K562 (cell line): Measurements from ENCODE around the gene COL15A1. TPM values are rescaled to one million over a fixed set of nuclear protein-coding genes. Genes with fewer than 3 reads are reported as not detected.

Experiments used
- ATAC-seq: fragments of 200-7000 bp; cut with Tn5 transposase; 3 replicates; pipeline ENCODE4 v1.9.1; 2020; ENCODE audit warnings: moderate library complexity
- BruUV-seq: library from RNA; stranded (reverse); fragments of 400-500 nt; replicated peaks from 2 replicates; lab custom pipeline; 2021; lab: Mats Ljungman, UMichigan
- CTCF ChIA-PET: fragments of 300-600 bp; formaldehyde crosslinking; extraction: SDS; loops from one replicate; lab custom pipeline; 2021; ENCODE audit warnings: low intra/inter-chr PET ratio; lab: Yijun Ruan, JAX
- POLR2A ChIA-PET: fragments of 300-600, 350-650 bp; sonication (Branson Sonifier 250); formaldehyde crosslinking; extraction: SDS; loops from one replicate; lab custom pipeline; 2021; ENCODE audit warnings: antibody characterized with exemption, inconsistent platforms; lab: Yijun Ruan, JAX
- DNase-seq, 4 experiments: peaks; one replicate each; pipeline versions ENCODE4 v3.0.0 to v3.0.0-alpha.2; 2011 to 2018; ENCODE audit warnings: low spot score in 3 of 4, mixed read lengths in 3 of 4; ENCODE audit errors: extremely low read depth in 1 of 4
- FAIRE-seq: peaks from 2 replicates; lab custom pipeline; 2011; peaks lifted over from hg19 to GRCh38; lab: Jason Lieb, UNC
- H2AFZ ChIP-seq: 2 replicates; pipeline ENCODE4 v1.6.0; 2011; ENCODE audit warnings: low read depth, low read length, control low read depth, inconsistent platforms
- H3K27ac ChIP-seq: fragments of 200-600 bp; 3 replicates; pipeline ENCODE4 v1.8.0; 2011; ENCODE audit warnings: low read depth, mild to moderate bottlenecking, control low read depth, inconsistent platforms, low read length, moderate library complexity, mixed read lengths; ENCODE audit errors: extremely low read depth
- H3K27me3 ChIP-seq, 2 experiments: fragments of 300-600 bp in 1 of 2; 2 replicates in 1 of 2; 3 replicates in 1 of 2; pipeline versions ENCODE4 v1.6.0 to v1.8.0; 2011; ENCODE audit warnings: inconsistent platforms in 2 of 2, low read length in 2 of 2, mild to moderate bottlenecking in 1 of 2, mixed read lengths in 1 of 2, moderate library complexity in 1 of 2; ENCODE audit not compliant: control insufficient read depth in 2 of 2, insufficient read depth in 2 of 2
- H3K36me3 ChIP-seq: fragments of 300-600 bp; 3 replicates; pipeline ENCODE4 v1.8.0; 2011; ENCODE audit warnings: mild to moderate bottlenecking, low read length, inconsistent platforms; ENCODE audit not compliant: control insufficient read depth, insufficient read depth
- H3K4me1 ChIP-seq, 2 experiments: fragments of 200-600 bp in 1 of 2; replicated peaks in 1 of 2; 2 replicates in 1 of 2; 3 replicates in 1 of 2; pipeline versions ENCODE4 v1.5.1 to v1.8.0; 2011; ENCODE audit warnings: inconsistent platforms in 2 of 2, low read length in 2 of 2, mild to moderate bottlenecking in 1 of 2, mixed read lengths in 1 of 2, moderate library complexity in 1 of 2; ENCODE audit not compliant: control insufficient read depth in 2 of 2, insufficient read depth in 2 of 2
- H3K4me2 ChIP-seq: 2 replicates; pipeline ENCODE4 v1.6.1; 2011; ENCODE audit warnings: low read length, control low read depth, inconsistent platforms, mixed read lengths; ENCODE audit not compliant: insufficient read depth
- H3K4me3 ChIP-seq: fragments of 200-600 bp; sonication (generic), shearing (Covaris generic); 2 replicates; pipeline ENCODE4 v1.5.1; 2016; ENCODE audit warnings: control low read depth, inconsistent platforms
- H3K79me2 ChIP-seq: fragments of 200-600 bp; 3 replicates; pipeline ENCODE4 v1.8.0; 2011; ENCODE audit warnings: low read length, inconsistent platforms; ENCODE audit not compliant: control insufficient read depth, insufficient read depth
- H3K9ac ChIP-seq, 2 experiments: 2 replicates each; pipeline versions ENCODE4 v1.6.0 to v1.6.1; 2011; ENCODE audit warnings: low read depth in 2 of 2, low read length in 2 of 2, control low read depth in 1 of 2, inconsistent platforms in 1 of 2, mild to moderate bottlenecking in 1 of 2, mixed read lengths in 1 of 2; ENCODE audit not compliant: insufficient read depth in 1 of 2
- H3K9me1 ChIP-seq: one replicate; pipeline ENCODE4 v1.6.0; 2011; ENCODE audit warnings: inconsistent platforms, mild to moderate bottlenecking, low read length, moderate library complexity; ENCODE audit not compliant: control insufficient read depth, insufficient read depth
- H3K9me3 ChIP-seq: replicated peaks from 2 replicates; pipeline ENCODE4 v1.5.1; 2011; ENCODE audit warnings: low read depth, low read length, inconsistent platforms; ENCODE audit not compliant: control insufficient read depth, insufficient read depth
- H4K20me1 ChIP-seq: replicated peaks from 2 replicates; pipeline ENCODE4 v1.6.1; 2011; ENCODE audit warnings: low read length, inconsistent platforms, mixed read lengths; ENCODE audit not compliant: control insufficient read depth, insufficient read depth
- DACH1 ChIP-seq: fragments of 450-650 bp; IDR thresholded peaks from 2 replicates; pipeline ENCODE4 v1.6.1; 2018; ENCODE audit not compliant: partially characterized antibody
- ESRRA ChIP-seq: fragments of 450-650 bp; IDR thresholded peaks from 2 replicates; pipeline ENCODE4 v1.6.1; 2014; ENCODE audit warnings: low read depth, mild to moderate bottlenecking, moderate library complexity, borderline replicate concordance
- HCFC1 ChIP-seq: IDR thresholded peaks from 2 replicates; pipeline ENCODE4 v1.6.1; 2012; ENCODE audit warnings: low read depth, low read length, improper control_type of control experiment
- KHSRP ChIP-seq: fragments of 450-650 bp; IDR thresholded peaks from 2 replicates; pipeline ENCODE4 v1.6.1; 2017
- MIER1 ChIP-seq: fragments of 450-650 bp; IDR thresholded peaks from 2 replicates; pipeline ENCODE4 v1.6.1; 2016; ENCODE audit warnings: antibody characterized with exemption, mild to moderate bottlenecking, low read depth
- MITF ChIP-seq: IDR thresholded peaks from 2 replicates; pipeline ENCODE4 v1.6.1; 2014; ENCODE audit warnings: antibody characterized with exemption
- MLLT1 ChIP-seq, 2 experiments: fragments of 450-650 bp; IDR thresholded peaks; 2 replicates each; pipeline ENCODE4 v1.6.1; 2016
- NFIX ChIP-seq: fragments of 250-450 bp; sonication (Bioruptor Pico); IDR thresholded peaks from 2 replicates; pipeline ENCODE4 v1.4.0; 2020; ENCODE audit warnings: low read depth, mild to moderate bottlenecking, moderate library complexity
- RBM22 ChIP-seq: fragments of 200-400 bp; formaldehyde crosslinking; IDR thresholded peaks from 2 replicates; pipeline ENCODE4 v1.6.1; 2018; ENCODE audit warnings: low read length, low read depth; ENCODE audit not compliant: poor library complexity, severe bottlenecking
- RFX7 ChIP-seq: fragments of 250-450 bp; sonication (Bioruptor Pico); IDR thresholded peaks from 2 replicates; pipeline ENCODE4 v1.5.1; 2021; ENCODE audit warnings: mild to moderate bottlenecking
- SMARCA5 ChIP-seq: fragments of 450-650 bp; IDR thresholded peaks from 2 replicates; pipeline ENCODE4 v1.6.1; 2016
- SRSF7 ChIP-seq: fragments of 200-400 bp; formaldehyde crosslinking; optimal IDR thresholded peaks from 2 replicates; pipeline ENCODE3; 2017; ENCODE audit warnings: mild to moderate bottlenecking, low read depth, low read length
- TAF9B ChIP-seq: fragments of 450-650 bp; IDR thresholded peaks from 2 replicates; pipeline ENCODE4 v1.6.1; 2018; ENCODE audit warnings: mild to moderate bottlenecking; ENCODE audit not compliant: partially characterized antibody
- THRAP3 ChIP-seq: fragments of 450-650 bp; IDR thresholded peaks from 2 replicates; pipeline ENCODE4 v1.6.1; 2016; ENCODE audit warnings: mild to moderate bottlenecking, inconsistent platforms, borderline replicate concordance
- TRIM25 ChIP-seq: fragments of 450-650 bp; IDR thresholded peaks from 2 replicates; pipeline ENCODE4 v1.7.0; 2016; ENCODE audit warnings: borderline replicate concordance
- USF2 ChIP-seq: sonication (generic); formaldehyde crosslinking; IDR thresholded peaks from 2 replicates; pipeline ENCODE4 v1.5.0; 2020; ENCODE audit warnings: missing genetic modification reagents
- ZC3H11A ChIP-seq: IDR thresholded peaks from 2 replicates; pipeline ENCODE4 v1.6.1; 2012; ENCODE audit warnings: low read depth, low read length, improper control_type of control experiment
- ZNF76 ChIP-seq: fragments of 250-450 bp; sonication (Bioruptor Pico); IDR thresholded peaks from 2 replicates; pipeline ENCODE4 v1.4.0; 2020; ENCODE audit warnings: mild to moderate bottlenecking, moderate library complexity, borderline replicate concordance
- WGBS: fragments of 100-300 bp; shearing (Covaris generic); methylation state at CpG from one replicate; pipeline ENCODE4 v1.1.6; 2016; ENCODE audit warnings: low coverage, mixed read lengths; ENCODE audit not compliant: insufficient coverage; ENCODE audit errors: missing lambda C conversion rate; 5-methylcytosine and 5-hydroxymethylcytosine counted together
- in situ Hi-C: fragments of 300-500 bp; cut with MboI; formaldehyde crosslinking; loops from 4 replicates; pipeline ENCODE4 v1.15.0; 2018; ENCODE audit warnings: inconsistent platforms, mixed read lengths
- intact Hi-C: fragments of 100-400 bp; cut with micrococcal nuclease; formaldehyde crosslinking; loops from 2 replicates; pipeline ENCODE4 v1.14.2; 2022
- polyA plus RNA-seq, 8 experiments: library from polyadenylated mRNA; depleted of rRNA in 4 of 8; stranded (reverse) in 5 of 8; unstranded in 3 of 8; fragments of >200 nt; fragmentation: Nextera tagmentation in 2 of 8; fragmentation: Illumina TruSeq in 1 of 8; extraction: Ambion mirVana in 2 of 8; extraction: Trizol in 1 of 8; gene quantifications; 2 replicates each; pipeline versions ENCODE4 v1.2.1 to v1.2.3, GENCODE V29; 2011 to 2014; ENCODE audit warnings: inconsistent platforms in 1 of 8, missing spikeins in 1 of 8
- total RNA-seq, 7 experiments: library from RNA; depleted of rRNA in 6 of 7; stranded (reverse); fragments of >200 nt in 6 of 7; fragmentation: Illumina TruSeq in 2 of 7; extraction: Trizol in 2 of 7; gene quantifications; 2 replicates each; pipeline versions ENCODE4 v1.2.1 to v1.2.3, GENCODE V29; 2011 to 2021; ENCODE audit warnings: low replicate concordance in 1 of 7

Gene COL15A1
- total and polyA plus RNA-seq, 9 of the 15 experiments (the other 6 are each of a cell fraction or from before 2014, with no cell fraction given): 0.46 to 5.1 (median 2.6) TPM

- Histone ChIP-seq H3K79me2 (no peaks in the 10 kb centered on the region), H3K9me1 (no peaks in the 10 kb centered on the region), H3K27ac (no peak overlapping the region), H3K4me1 (peaks cover 27% of the 10 kb centered on the region in 2 experiments; a peak in 4 of 5 replicates), H3K4me2 (no peak overlapping the region), H3K36me3 (no peaks in the 10 kb centered on the region), H3K27me3 (no peaks in the 10 kb centered on the region), H3K4me3 (no peak overlapping the region), H2AFZ (peak overlapping the region; percentile 60; the same call in 1 of the 2 replicates), H4K20me1 (no peaks in the 10 kb centered on the region), H3K9me3 (no peaks in the 10 kb centered on the region), H3K9ac (peak overlapping the region in 1 of 2 experiments; percentile 46; a peak in 1 of 4 replicates)
- FAIRE-seq: no peak
- intact Hi-C loops: no loop called here
- in situ Hi-C loops: no loop called here
- no peak for ATAC-seq
- ChIA-PET CTCF (no interaction called here), POLR2A (interaction anchor here (0.7 to 2.6 kb wide), 2 partner anchors 12 to 99 kb away, joined by 3 to 6 read pairs; no protein-coding TSS in a partner anchor)
- WGBS: 31% methylated on average over 3 of the region's 3 CpGs
- DNase-seq: no peak
- no TSS peak for BruUV-seq
- TF ChIP-seq ZNF76: no peak
- TF ChIP-seq NFIX: no peak
- TF ChIP-seq MIER1: no peak
- TF ChIP-seq SRSF7: no peak
- TF ChIP-seq MLLT1 (IDR thresholded peaks at IDR 0.05): no peak
- TF ChIP-seq USF2 (CRISPR knock-in tag): no peak
- no peak for TF ChIP-seq MITF
- no peak for TF ChIP-seq ZC3H11A
- no peak for TF ChIP-seq TRIM25
- TF ChIP-seq RFX7 (CRISPR knock-in tag): no peak
- TF ChIP-seq DACH1: no peak
- TF ChIP-seq KHSRP: no peak
- TF ChIP-seq SMARCA5: no peak
- no peak for TF ChIP-seq HCFC1
- no peak for TF ChIP-seq RBM22
- TF ChIP-seq ESRRA: no peak
- no peak for TF ChIP-seq TAF9B
- no peak for TF ChIP-seq THRAP3
Measured at GRCh38 chr9:98972716-98973115, 29.0 kb downstream of the COL15A1 start.
